Endometrial microvascular endothelial cells (primary cell): ENCODE data around the gene NKD1. TPM values are rescaled to one million over a fixed set of nuclear protein-coding genes. Genes with fewer than 3 reads are reported as not detected.
"Not testable (repeated sequence)": the region's sequence is repeated elsewhere in the genome, so short reads cannot be mapped to it uniquely, and the experiment has no call there.

Source experiments
- in situ Hi-C: cut with HindIII; loops from 2 replicates; pipeline ENCODE4 v1.10.0; 2017; ENCODE audit warnings: low sequenced_read_pairs, low pct_unique_long_range_greater_than_20kb; ENCODE audit errors: inconsistent ontology term
- total RNA-seq: library from RNA; depleted of rRNA; stranded (reverse); fragments of >200 nt; gene quantifications from one replicate; pipeline ENCODE4 v1.2.3, GENCODE V29; 2015; ENCODE audit errors: inconsistent ontology term

Gene NKD1
- total RNA-seq, 1 donor from 2014 or later, result under 0.01 TPM

- in situ Hi-C loops, result no loop called here
These were observed 13.6 kb upstream of the NKD1 start for GRCh38 chr16:50534556-50534955.

GRCh38 chr16:50534958-50535357, 13.2 kb upstream of the NKD1 start:
- in situ Hi-C loops, result no loop called here

GRCh38 chr16:50535506-50536257, 12.5 kb upstream of the NKD1 start:
- in situ Hi-C loops, result no loop called here

GRCh38 chr16:50536258-50536645, 11.9 kb upstream of the NKD1 start:
- in situ Hi-C loops, result not testable (repeated sequence)

GRCh38 chr16:50537533-50538290, 10.5 kb upstream of the NKD1 start:
- in situ Hi-C loops, result no loop called here

DNA sequence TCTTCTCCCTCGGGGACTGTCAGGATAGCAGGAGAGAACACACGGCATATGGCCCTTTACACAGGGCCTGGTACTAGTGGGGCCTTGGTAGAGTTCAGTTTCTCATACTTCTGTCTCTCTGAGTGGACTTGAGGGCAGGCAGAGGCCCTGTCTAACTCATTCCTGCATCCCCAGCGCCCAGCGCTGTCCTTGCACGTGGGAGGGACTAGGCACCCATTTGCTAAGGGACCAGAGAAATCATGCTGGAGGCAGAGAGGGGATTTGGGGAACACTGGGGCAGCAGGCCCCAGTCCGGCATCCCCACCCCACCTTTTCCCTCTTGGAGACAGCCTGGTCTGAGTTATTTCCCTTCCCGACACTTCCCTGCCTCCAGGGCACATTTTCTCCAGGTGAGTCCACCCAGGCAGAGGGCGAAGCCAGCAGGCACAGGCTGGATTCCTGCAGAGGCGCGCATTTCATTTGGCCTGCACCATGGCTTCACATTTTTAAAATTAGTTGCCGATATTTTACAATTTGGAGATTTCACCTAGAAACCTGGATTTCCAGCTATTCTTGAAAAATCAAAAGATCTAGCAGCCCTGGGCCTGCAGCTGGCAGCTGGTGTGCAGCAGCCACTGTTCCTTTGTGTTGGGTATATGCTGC, 9.7 kb upstream of the NKD1 start:
- in situ Hi-C loops, result no loop called here

- in situ Hi-C loops, result no loop called here
These were observed 9.0 kb upstream of the NKD1 start for GRCh38 chr16:50539053-50539695.

DNA sequence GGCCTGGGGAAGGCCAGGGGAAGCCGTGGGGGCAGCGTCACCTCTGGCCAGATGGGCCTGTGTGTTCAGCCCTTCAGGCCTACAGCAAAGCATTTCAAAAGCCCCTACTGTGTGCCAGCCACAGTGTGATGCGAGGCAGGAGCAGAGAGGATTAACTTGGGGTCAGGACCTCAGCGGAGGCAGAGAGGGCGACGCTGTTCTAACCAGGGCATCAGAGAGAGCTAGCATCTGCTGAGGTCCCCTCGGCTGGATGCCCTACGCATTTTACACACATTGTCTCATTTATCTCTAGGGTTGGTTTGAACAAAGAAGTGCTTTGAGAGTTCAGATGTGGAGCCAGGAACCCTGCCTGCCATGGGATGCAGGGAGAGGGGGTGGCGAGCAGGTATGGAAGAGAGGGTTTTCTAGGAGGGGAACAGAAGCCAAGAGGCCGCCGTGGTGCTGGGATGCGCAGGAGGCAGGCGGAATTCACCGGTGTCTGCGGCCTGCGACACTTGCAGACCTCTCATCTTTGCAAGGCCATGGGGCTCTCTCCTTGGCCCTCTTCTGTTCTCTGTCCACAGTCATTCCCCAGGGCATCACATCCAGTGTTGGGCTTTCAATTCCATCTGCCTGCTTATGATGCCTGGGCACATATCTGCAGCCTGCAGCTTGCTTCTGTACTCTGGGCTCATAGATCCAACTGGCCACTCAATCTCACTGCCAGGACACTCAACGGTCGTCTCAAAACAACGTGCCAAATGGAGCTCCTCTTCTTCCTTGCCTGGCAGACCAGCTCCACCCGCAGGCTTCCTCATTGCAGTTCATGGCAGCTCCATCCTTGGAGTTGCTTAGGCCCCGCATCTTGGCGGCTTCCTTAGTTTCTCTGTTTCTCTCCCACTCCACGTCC, 8.1 kb upstream of the NKD1 start:
- in situ Hi-C loops, result no loop called here

- in situ Hi-C loops, result no loop called here
These were observed 7.5 kb upstream of the NKD1 start for GRCh38 chr16:50540711-50541007.

- in situ Hi-C loops, result no loop called here
These were observed 5.5 kb upstream of the NKD1 start for GRCh38 chr16:50542703-50543102.

DNA sequence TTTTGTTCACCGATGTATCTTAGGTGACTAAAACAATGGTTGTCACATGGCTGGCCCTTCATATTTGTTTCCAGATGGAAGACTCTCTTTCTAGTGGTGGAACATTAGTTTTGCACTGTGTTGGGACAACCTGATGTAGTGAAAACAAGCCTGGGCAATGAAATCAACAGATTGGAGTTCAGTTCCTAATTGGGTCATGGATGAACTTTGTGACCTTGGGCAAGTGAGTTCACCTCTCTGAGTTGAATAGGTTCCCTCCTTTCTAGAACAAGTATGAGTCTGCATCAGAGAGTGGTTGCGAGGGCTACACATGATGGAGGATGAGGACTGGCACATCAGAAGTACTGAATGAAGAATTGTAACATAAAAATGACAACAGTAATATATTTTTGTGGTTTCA, 2.1 kb upstream of the NKD1 start:
- in situ Hi-C loops, result no loop called here

GRCh38 chr16:50547340-50548124, 664 bp upstream of the NKD1 start:
- in situ Hi-C loops, result no loop called here

DNA sequence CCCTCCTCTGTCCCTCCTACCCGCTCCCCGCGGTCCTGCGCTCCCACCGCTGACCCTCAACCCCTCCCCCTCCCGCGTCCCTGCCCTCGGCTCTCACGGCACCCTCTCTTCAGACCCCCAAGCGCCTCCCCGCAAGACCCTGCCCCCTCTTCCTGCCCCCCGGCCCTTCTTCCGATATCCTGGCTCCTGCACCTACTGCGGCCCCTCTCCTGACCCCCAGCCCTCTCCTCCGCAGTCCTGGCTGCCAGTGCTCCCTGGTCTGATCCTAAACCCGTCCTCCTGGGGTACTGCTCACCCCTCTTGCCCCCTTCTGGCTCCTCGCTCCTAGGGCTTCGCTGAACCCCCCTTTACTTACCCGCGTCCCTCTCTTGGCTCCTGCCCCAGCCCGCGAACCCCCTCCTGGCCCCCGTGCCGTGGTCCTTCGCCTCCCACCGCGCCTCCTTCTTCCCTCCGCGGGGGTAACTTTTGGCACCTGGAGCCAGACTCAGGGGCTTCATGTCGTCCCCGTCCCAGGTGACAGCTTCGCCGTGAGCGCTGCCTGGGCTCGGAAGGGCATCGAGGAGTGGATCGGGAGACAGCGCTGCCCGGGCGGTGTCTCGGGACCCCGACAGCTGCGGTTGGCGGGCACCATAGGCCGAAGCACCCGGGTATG, 839 bp downstream of the NKD1 start:
- in situ Hi-C loops, result no loop called here

GRCh38 chr16:50549561-50549915, 1.3 kb downstream of the NKD1 start:
- in situ Hi-C loops, result no loop called here

- in situ Hi-C loops, result no loop called here
These were observed 1.8 kb downstream of the NKD1 start for GRCh38 chr16:50550035-50550434.

GRCh38 chr16:50550866-50551641, 2.9 kb downstream of the NKD1 start:
- in situ Hi-C loops, result no loop called here

DNA sequence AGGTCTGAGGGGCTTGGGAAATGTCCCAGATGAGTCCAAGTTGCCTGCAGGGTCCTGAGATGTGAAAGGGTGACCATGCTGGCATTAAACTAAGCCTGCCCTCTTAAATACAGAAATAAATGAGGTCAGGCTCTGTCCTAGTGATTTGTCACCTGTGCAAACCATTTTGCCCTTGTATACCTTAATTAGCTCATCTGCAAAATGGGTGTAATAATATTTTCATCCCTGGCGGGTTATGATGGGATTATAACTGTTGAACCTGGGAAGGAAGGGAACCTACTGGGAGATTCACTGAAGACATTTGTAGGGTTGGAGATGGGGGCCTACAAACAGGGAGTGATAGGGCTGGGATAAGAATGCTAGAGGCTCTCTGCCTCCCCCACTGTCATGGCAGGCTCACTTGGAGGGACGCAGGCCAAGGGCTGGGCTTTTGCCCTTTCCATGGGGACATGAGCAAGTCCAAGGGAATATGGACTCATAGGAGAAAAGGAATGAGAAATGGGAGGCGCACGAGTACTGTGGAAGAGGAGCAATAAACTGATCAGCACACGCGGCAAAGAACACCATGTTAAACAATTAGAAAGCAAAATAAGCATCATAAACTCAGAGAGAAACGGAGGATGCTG, 4.4 kb downstream of the NKD1 start:
- in situ Hi-C loops, result no loop called here
